ENCODE results near the gene AKR1E2. TPM values are rescaled to one million over a fixed set of nuclear protein-coding genes. Genes with fewer than 3 reads are reported as not detected.

Gene AKR1E2
- total RNA-seq, 3 donors from 2014 or later (not counting 1 experiment from before 2014, with no cell fraction given), result 0.56 to 4.0 (median 3.7) TPM

GRCh38 chr10:4847561-4848355 is 21.8 kb downstream of the AKR1E2 start:
- TF ChIP-seq CTCF (IDR thresholded peaks at IDR 0.05), result no peak
- peaks cover 0 to under 1% of the 10 kb centered on the region in 2 donors for H3K27me3 Mint-ChIP-seq (ENCODE audit: low read depth in 2 of 2)
- Histone ChIP-seq H3K36me3 (ENCODE audit: control insufficient read depth, insufficient read depth, low read length) (no peaks in the 10 kb centered on the region), H3K4me3 (ENCODE audit: low read length) (no peak overlapping the region), H3K27me3 (ENCODE audit: control insufficient read depth, insufficient read depth, low read length) (no peaks in the 10 kb centered on the region), H3K27ac (ENCODE audit: low read length) (no peak overlapping the region), H3K4me1 (ENCODE audit: control insufficient read depth, insufficient read depth, low read length) (peaks cover 4% of the 10 kb centered on the region), H3K9me3 (ENCODE audit: control insufficient read depth, insufficient read depth, low read length) (no peaks in the 10 kb centered on the region)
- no peak for ATAC-seq
- H3K27ac Mint-ChIP-seq, result peak overlapping the region in 1 of 2 donors; percentile 55
- no peaks in the 10 kb centered on the region for H3K9me3 Mint-ChIP-seq
- intact Hi-C loops (cut with micrococcal nuclease), result loop anchor here (5.0 kb wide), 1 partner anchor 245 kb away; the partner anchor contains the start of gene AKR1C3
- DNase-seq, result no peak
- 90% methylated on average over 7 of the region's 7 CpGs for WGBS (ENCODE audit: insufficient coverage)
- no peak overlapping the region for H3K4me3 Mint-ChIP-seq
- no peaks in the 10 kb centered on the region for H3K36me3 Mint-ChIP-seq
- H3K4me1 Mint-ChIP-seq, result peaks cover 0 to 13% of the 10 kb centered on the region in 2 donors

DNA sequence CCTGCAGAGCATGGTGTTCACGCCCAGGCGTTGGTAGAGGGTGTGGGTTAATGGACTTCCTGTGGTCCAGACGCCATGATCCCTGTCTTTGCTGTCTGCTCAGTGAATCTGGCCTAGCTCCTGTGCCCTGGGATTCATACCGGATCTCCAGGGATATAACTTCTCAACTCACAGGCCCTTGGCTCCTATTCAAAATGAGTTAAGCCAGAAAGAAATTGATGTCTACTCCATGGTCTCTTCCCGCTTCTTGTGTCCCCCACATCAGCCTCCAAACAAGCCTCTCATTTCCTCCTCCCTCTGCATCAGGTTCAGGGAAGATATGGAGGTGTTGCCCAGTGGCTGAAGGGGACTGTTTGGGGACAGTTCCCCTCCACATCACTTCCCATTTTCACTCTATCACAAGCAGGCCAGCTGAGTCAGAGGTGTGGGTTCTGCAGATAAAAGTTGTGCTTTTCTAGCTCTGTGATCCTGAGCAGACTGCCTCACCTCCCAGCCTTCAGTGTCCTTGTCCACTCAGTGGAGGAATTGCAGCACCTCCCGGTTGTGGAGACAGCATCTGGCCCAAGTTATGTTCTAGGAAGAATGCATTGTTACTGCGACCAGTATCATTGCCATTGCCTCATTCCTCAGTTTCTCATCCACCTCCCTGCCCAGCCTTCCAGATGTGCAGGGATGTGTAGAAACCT is 22.5 kb downstream of the AKR1E2 start:
- no peak overlapping the region for H3K27ac Mint-ChIP-seq
- peaks cover 0 to 13% of the 10 kb centered on the region in 2 donors for H3K4me1 Mint-ChIP-seq

DNA sequence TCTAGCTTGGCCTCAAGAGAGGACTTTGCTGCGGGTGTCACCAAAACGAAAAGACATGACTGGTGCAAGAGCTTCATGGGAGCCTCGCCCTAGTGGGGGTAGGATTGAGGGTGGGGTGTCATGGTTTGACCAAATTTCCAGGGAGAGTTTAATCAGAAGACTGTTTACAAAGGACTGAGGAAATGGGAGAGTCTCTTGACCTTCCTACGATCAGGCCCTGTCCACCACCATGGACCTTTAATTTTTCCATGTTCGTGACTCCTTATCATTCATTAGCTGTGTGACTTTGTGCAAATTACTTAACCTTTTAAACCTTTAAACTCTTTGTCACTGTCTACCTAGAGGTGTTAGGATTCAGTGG is 23.0 kb downstream of the AKR1E2 start:
- peaks cover 0 to 13% of the 10 kb centered on the region in 2 donors for H3K4me1 Mint-ChIP-seq
- H3K27ac Mint-ChIP-seq, result no peak overlapping the region
- Histone ChIP-seq H3K4me1 (ENCODE audit: control insufficient read depth, insufficient read depth, low read length) (peaks cover 4% of the 10 kb centered on the region), H3K4me3 (ENCODE audit: low read length) (no peak overlapping the region), H3K9me3 (ENCODE audit: control insufficient read depth, insufficient read depth, low read length) (no peaks in the 10 kb centered on the region), H3K27ac (ENCODE audit: low read length) (no peak overlapping the region), H3K27me3 (ENCODE audit: control insufficient read depth, insufficient read depth, low read length) (no peaks in the 10 kb centered on the region), H3K36me3 (ENCODE audit: control insufficient read depth, insufficient read depth, low read length) (no peaks in the 10 kb centered on the region)
- no peak for TF ChIP-seq CTCF (IDR thresholded peaks at IDR 0.05)
- H3K4me3 Mint-ChIP-seq, result no peak overlapping the region
- H3K36me3 Mint-ChIP-seq, result no peaks in the 10 kb centered on the region
- no peaks in the 10 kb centered on the region for H3K27me3 Mint-ChIP-seq (ENCODE audit: low read depth in 2 of 2)
- whole genome bisulfite sequencing (ENCODE audit: insufficient coverage), result 95% methylated on average over 5 of the region's 5 CpGs
- H3K9me3 Mint-ChIP-seq, result no peaks in the 10 kb centered on the region
- no peak for DNase-seq
- intact Hi-C loops (cut with micrococcal nuclease), result loop anchor here (1.0 to 5.0 kb wide), 6 partner anchors 243 to 774 kb away; partner anchors contain the start of gene AKR1C3
- no peak for ATAC-seq

More for the DNA sequence above, 22.5 kb downstream of the AKR1E2 start:
- intact Hi-C loops (cut with micrococcal nuclease), result loop anchor here (1.0 to 5.0 kb wide), 6 partner anchors 244 to 775 kb away; partner anchors contain the start of gene AKR1C3
- H3K4me3 ChIP-seq (ENCODE audit: low read length), result no peak overlapping the region
- no peaks in the 10 kb centered on the region for H3K27me3 ChIP-seq (ENCODE audit: control insufficient read depth, insufficient read depth, low read length)
- no peaks in the 10 kb centered on the region for H3K9me3 ChIP-seq (ENCODE audit: control insufficient read depth, insufficient read depth, low read length)
- peaks cover 4% of the 10 kb centered on the region for H3K4me1 ChIP-seq (ENCODE audit: control insufficient read depth, insufficient read depth, low read length)
- H3K9me3 Mint-ChIP-seq, result no peaks in the 10 kb centered on the region
- DNase-seq (no peak), ATAC-seq (no peak)
- no peak overlapping the region for H3K27ac ChIP-seq (ENCODE audit: low read length)
- TF ChIP-seq CTCF (IDR thresholded peaks at IDR 0.05), result no peak
- 74% methylated on average over 6 of the region's 7 CpGs for WGBS (ENCODE audit: insufficient coverage)
- H3K27me3 Mint-ChIP-seq (ENCODE audit: low read depth in 2 of 2), result no peaks in the 10 kb centered on the region
- H3K36me3 Mint-ChIP-seq, result no peaks in the 10 kb centered on the region
- H3K4me3 Mint-ChIP-seq, result no peak overlapping the region
- H3K36me3 ChIP-seq (ENCODE audit: control insufficient read depth, insufficient read depth, low read length), result no peaks in the 10 kb centered on the region
